Measurements from ENCODE around the gene NOTCH4. TPM values are rescaled to one million over a fixed set of nuclear protein-coding genes. Genes with fewer than 3 reads are reported as not detected.

NOTCH4 gene
- total and polyA plus RNA-seq, 2 donors (not counting 1 experiment from before 2014, with no cell fraction given): 0.42 to 0.99 TPM

DNA sequence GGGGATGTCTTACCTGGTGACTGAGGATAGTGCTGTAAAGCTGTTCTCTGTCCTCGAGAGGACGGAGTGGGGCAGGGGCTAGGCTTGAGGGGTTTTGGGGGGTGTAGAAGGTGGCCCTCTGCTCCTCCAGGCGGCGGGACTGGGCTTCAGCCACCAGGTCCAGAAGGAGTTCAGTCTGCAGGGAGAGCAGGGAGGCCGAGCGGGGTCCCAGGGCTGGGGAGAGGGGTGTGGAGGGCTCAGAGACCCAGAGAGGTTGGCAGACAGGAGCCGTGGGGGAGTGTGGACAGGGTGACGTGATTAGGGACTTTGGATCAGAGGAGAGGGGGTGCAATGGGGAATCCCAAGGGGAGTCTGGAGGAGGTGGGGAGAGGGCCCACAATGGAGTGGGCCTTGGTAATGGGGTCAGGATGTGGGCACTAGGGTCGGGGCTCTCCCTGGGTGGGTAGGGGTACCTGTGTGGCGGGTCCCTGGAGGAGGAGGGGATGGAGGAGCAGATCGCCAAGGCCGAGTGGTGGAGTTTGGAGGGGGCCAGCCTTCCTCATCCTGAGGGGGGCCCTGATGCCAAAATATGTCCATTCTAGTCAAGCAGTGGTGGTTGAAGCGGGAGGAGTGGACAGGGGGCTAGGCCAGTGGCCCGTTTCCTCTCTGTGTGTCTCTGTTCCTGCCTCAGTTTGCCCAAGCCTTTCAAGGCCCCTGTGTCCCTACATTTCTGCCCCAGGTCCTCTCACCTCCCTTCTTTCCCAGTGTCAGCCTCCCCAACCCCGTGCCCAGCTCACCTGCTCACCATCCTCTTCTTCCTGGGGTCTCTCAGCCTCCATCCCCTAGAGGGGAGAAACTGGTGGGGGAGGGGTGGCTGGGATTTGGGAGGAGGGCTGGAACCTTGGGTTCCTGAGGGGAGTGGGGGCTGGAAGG lies 31.9 kb downstream of the NOTCH4 start:
- Histone ChIP-seq H3K79me2 (ENCODE audit: control insufficient read depth, insufficient read depth, low read length) (peaks cover 20% of the 10 kb centered on the region), H3K27me3 (ENCODE audit: control insufficient read depth, insufficient read depth, low read length) (no peaks in the 10 kb centered on the region), H2AFZ (ENCODE audit: low read length) (no peak overlapping the region), H3K9me3 (ENCODE audit: control insufficient read depth, insufficient read depth, low read depth, low read length) (no peaks in the 10 kb centered on the region), H3K4me3 (replicated peaks in 1 of 4; ENCODE audit: control extremely low read depth in 1 of 4, insufficient read depth in 1 of 4, low read depth in 3 of 4, low read length in 4 of 4) (no peak overlapping the region), H3K9ac (ENCODE audit: insufficient read depth, low read length) (peak overlapping the region; percentile 40), H3K4me1 (ENCODE audit: control insufficient read depth, extremely low read depth, insufficient read depth, low read length) (peaks cover 15% of the 10 kb centered on the region), H3K27ac (ENCODE audit: insufficient read depth, low read length) (peak overlapping the region; percentile 16), H3K36me3 (ENCODE audit: control insufficient read depth, insufficient read depth, low read length) (peaks cover 5% of the 10 kb centered on the region), H4K20me1 (ENCODE audit: control insufficient read depth, extremely low read depth, insufficient read depth, low read length) (no peaks in the 10 kb centered on the region), H3K4me2 (ENCODE audit: extremely low read depth, insufficient read depth, low read length) (peak overlapping the region; percentile 32)
- DNase-seq (ENCODE audit: low read depth in 2 of 2): no peak
- TF ChIP-seq, protein P1, sequence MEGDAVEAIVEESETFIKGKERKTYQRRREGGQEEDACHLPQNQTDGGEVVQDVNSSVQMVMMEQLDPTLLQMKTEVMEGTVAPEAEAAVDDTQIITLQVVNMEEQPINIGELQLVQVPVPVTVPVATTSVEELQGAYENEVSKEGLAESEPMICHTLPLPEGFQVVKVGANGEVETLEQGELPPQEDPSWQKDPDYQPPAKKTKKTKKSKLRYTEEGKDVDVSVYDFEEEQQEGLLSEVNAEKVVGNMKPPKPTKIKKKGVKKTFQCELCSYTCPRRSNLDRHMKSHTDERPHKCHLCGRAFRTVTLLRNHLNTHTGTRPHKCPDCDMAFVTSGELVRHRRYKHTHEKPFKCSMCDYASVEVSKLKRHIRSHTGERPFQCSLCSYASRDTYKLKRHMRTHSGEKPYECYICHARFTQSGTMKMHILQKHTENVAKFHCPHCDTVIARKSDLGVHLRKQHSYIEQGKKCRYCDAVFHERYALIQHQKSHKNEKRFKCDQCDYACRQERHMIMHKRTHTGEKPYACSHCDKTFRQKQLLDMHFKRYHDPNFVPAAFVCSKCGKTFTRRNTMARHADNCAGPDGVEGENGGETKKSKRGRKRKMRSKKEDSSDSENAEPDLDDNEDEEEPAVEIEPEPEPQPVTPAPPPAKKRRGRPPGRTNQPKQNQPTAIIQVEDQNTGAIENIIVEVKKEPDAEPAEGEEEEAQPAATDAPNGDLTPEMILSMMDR (conservative IDR thresholded peaks at IDR 0.05 in 1 of 2, IDR thresholded peaks at IDR 0.05 in 1 of 2; ENCODE audit: low read depth in 1 of 2, low read length in 2 of 2): no peak
- TF ChIP-seq EZH2 (IDR thresholded peaks at IDR 0.05; ENCODE audit: low read length, missing control alignments): no peak

DNA sequence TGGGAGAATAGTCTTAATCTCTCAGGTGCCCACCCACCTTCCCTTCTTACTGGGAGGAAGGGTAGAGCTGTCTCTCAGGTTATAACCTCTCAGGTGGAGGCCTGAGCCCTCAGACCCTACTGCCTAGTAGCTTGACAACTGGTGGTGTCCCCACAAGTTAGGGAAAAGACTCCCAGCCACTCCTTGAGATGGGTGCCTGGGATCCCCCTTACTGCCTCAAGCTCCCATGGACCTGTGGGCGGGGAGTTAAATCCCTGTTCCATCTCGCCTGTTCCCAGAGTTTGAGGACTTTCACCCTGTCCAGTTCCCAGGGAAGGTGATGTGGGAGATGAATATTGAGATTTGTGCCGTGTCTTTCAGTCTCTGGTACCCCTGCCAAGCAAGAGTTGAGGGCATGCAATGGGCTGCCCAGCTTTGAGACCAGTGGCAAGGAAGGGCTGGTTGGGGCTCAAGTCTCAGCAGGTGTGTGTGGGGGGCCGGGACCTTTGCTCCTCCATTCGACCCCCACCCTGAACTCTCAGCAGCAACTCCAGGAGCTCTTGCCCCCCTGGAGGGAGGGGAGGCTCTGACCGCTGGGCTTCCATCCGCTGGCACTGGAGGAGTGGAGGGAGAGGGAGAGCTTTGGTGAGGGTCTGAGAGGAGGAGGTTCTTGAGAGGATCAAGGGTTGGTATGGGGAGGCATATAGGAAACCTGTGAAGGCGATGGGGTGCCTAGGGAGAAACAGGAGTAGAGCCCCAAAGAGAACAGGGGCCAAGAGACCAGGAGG lies 32.8 kb downstream of the NOTCH4 start:
- Histone ChIP-seq H3K36me3 (ENCODE audit: control insufficient read depth, insufficient read depth, low read length) (peaks cover 5% of the 10 kb centered on the region), H3K27ac (ENCODE audit: insufficient read depth, low read length) (no peak overlapping the region), H3K9me3 (ENCODE audit: control insufficient read depth, insufficient read depth, low read depth, low read length) (no peaks in the 10 kb centered on the region), H3K4me2 (ENCODE audit: extremely low read depth, insufficient read depth, low read length) (peak overlapping the region; percentile 81), H3K9ac (ENCODE audit: insufficient read depth, low read length) (no peak overlapping the region), H2AFZ (ENCODE audit: low read length) (no peak overlapping the region), H3K27me3 (ENCODE audit: control insufficient read depth, insufficient read depth, low read length) (no peaks in the 10 kb centered on the region), H3K4me3 (replicated peaks in 1 of 4; ENCODE audit: control extremely low read depth in 1 of 4, insufficient read depth in 1 of 4, low read depth in 3 of 4, low read length in 4 of 4) (no peak overlapping the region), H3K79me2 (ENCODE audit: control insufficient read depth, insufficient read depth, low read length) (peaks cover 20% of the 10 kb centered on the region), H4K20me1 (ENCODE audit: control insufficient read depth, extremely low read depth, insufficient read depth, low read length) (no peaks in the 10 kb centered on the region), H3K4me1 (ENCODE audit: control insufficient read depth, extremely low read depth, insufficient read depth, low read length) (peaks cover 11% of the 10 kb centered on the region)
- DNase-seq (ENCODE audit: low read depth in 2 of 2): no peak
- no peak for TF ChIP-seq EZH2 (IDR thresholded peaks at IDR 0.05; ENCODE audit: low read length, missing control alignments)
- TF ChIP-seq, protein P1 (conservative IDR thresholded peaks at IDR 0.05 in 1 of 2, IDR thresholded peaks at IDR 0.05 in 1 of 2; ENCODE audit: low read depth in 1 of 2, low read length in 2 of 2): no peak
